GM21717 (cell line): ENCODE data around the gene SARDH.
"Not testable (repeated sequence)": the region's sequence is repeated elsewhere in the genome, so short reads cannot be mapped to it uniquely, and the experiment has no call there.

Source experiments
- ATAC-seq: cut with Tn5 transposase; IDR thresholded peaks from one replicate; pipeline ENCODE4 v1.9.1; 2021; ENCODE audit warnings: mild to moderate bottlenecking, moderate library complexity; ENCODE audit not compliant: unreplicated experiment

Gene SARDH

DNA sequence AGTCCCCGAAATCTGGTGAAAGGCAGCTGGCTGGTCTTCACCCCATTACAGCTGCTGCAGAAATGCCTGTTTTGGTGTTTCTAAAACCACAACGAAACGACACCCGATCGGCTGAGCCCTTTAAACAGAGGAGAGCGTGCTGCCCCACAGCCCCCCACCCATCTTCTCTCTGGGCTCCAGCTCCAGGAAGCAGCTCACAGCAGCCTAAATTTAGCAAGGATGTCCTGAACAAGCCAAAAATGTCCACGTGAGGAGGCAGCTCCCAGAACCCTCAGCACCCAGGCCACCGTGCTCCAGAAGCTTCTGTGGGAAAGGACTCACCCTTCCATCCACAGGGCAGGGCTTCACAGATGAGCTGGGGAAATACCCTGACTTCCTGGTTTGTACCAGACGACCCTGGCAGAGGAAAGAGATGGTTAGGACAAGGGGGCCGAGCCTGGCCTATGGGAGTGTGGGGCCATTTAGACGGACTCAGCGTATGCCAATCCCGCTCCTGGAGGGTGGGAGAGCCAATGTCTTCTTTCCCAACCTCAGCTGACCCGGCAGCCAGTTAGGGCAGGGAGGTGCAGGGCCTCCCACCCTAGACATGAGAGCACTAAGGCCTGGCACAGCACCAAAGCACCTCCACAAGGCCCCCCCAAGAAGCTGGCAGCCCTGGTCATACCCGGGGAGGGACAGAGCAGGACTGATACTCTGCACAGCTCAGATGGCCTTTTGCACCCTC, 39.1 kb upstream of the SARDH start:
- no peak for ATAC-seq

DNA sequence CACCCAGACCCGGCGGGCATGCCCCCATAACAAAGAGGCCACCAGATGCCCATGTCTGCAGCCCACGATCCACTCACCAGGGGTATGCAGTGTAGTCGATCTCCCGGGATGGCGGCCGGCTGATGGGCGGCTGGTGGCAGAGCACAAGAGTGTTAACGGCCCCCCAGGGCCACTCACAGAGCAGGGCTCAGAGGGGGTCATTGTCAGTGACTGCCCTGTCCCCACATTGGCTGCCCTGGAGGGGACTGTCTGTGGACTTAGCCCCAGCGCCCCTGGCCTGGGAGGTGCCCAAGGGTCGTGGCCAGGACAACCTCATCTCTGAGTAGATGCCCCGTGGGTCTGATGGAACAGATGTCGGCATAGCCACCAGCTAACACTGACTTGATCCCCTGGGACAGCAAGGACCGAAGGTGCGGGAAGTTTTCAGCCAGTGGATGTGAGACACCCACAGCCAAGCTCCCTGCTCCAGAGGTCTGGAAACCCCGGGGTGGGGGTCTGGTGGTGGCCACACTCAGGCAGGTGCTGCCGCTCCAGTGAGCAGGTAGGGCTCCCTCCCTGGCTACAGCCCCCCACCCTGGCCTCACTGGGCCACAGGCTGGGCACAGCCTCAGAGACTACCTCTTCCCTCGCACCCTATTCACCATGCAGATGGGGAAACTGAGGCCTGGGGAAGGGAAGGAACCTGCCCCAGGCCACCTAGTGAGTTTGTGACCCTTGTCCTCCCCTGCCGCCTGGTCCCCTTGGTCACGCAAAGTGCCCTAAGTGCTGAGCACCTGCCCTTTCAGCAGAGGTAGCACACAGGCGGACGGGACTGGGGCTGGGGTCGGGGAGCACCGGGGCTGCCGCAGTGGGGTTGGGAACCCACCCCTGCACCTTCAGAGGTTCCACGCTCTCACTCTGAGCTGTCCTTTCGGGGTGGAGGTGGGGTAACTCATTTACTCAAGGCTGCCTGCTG, 38.1 kb upstream of the SARDH start:
- no peak for ATAC-seq

DNA sequence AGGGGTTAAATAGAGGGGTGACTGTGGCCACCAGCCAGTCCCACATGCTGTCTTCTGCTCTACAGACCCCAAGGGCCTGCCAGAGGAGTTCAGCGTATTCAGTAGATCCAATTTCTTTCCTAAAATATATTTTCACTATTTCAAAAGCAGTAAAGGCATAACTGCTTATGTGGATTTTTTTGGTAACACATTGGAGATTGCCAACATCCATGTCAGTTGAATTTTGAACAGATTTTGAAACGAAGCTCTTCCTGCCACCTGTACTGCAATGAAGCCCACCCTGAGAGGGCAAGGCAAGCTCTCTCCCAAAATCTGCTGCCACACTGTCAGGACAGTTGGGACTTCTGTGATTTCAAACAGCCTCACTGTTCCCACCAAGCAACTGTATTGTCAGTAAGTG, 37.1 kb upstream of the SARDH start:
- no peak for ATAC-seq

DNA sequence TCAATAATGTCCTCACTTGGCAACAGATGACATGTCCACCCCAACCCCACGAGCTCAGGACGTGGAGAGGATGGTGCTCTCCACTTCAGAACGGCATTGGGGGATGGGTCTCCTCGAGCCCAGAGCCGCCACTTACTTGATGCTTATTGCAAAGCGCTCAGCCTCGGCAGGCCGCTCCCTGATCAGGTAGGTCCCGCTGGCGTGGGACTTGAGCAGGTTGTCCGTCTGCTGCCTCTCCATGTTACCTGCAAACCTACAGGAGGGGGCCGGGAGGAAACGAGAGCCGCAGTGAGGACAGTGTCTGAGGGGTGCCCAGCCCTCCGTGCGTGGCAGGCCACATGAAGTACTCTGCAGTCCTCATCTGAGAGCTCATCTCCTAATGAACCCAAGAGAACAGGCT, 36.6 kb upstream of the SARDH start:
- no peak for ATAC-seq

DNA sequence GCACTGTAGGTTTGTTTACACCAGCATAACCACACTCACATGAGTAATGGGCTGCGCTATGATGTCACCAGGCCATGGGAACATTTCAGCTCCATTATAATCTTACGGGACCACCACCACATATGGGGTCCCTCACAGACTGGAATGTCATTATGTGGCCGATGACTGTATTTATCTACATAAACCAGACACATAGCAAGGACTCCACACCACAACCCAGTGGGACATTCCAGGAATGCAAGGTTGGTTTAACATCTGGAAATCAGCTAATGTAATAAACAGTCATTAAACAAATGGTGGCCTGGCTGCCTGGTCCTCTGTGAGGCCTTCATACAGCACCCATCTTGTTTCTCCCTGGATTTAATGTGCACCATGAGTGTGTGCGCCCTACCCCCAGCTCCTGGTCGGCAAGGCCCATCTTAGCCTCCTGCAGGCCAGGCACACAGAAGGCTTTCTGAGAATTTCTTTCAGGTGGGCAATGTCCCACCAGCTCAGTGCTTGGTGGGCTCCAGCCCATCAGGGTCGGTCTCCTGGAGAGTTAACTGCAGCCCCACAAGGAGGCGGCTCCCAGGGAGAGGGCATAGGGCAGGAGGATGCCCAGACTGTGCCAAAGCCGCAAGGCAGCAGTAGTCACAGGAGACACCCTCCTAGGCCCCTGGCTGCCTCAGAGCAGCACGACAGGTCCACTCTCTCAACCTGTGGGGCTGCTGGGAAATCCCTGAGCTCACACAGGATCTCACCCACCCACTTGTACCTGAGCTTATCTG, 35.9 kb upstream of the SARDH start:
- ATAC-seq = no peak

DNA sequence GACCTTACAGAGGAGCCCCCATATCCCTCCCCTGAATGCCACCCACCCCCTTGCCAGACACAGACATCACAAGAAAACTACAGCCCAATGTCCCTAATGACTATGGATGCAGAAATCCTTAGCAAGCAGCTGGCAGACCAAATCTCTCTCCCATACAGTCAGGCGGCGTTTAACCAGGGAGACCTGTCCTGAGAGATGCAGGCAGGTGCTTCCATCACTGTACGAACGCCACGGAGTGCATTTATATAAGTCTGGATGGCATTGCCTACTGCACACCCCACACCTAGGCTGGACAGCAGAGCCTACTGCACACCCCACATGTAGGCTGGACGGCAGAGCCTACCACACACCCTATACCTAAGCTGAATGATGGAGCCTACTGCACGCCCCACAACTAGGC, 34.4 kb upstream of the SARDH start:
- ATAC-seq = no peak

DNA sequence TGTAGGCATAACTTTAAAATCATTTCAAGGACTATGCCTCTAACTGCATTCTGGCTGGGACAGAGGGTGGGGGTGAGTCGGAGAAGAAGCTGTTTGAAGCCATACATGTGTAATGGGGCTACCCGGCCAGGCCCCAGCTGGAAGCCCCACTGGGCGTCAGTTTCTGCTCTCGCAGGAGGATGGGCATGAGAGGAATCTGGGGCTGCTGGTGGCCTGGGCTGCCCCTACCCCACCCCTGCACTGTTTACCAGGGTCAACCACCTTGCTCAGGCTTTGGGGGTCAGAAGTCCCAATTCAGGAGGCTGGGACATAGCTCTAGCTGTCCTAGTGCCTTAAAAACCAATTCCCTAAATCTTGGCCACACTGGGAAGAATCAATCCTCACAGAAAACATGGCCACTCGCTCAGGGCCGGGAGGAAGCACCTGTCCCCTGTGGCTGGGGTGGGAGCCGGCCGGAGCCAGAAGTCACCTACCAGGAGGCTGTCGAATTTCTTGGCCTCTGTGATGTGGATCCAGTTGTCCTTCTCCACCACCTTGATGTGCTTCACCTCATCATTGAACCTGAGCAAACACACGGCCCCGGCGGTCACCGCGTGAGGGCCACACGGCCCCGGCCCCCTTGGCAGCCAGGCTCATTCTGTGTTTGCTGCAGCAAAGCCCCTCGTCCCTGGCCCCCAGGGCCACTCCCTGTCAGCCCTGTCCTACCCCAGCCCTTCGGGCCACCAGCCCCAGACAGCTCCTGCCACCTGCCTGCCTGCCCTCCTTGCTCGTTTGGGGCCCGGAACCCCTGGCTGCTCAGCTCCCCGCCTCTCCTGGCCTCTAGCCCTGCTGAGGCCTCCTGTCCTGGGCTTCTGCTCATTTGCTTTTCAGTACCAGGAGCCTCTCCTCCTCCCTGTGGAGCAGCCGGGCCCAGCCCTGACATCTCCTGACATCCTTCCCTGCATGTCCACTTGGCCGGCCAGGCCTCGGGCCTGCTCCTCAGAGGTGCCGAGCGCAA, 33.6 kb upstream of the SARDH start:
- no peak for ATAC-seq

DNA sequence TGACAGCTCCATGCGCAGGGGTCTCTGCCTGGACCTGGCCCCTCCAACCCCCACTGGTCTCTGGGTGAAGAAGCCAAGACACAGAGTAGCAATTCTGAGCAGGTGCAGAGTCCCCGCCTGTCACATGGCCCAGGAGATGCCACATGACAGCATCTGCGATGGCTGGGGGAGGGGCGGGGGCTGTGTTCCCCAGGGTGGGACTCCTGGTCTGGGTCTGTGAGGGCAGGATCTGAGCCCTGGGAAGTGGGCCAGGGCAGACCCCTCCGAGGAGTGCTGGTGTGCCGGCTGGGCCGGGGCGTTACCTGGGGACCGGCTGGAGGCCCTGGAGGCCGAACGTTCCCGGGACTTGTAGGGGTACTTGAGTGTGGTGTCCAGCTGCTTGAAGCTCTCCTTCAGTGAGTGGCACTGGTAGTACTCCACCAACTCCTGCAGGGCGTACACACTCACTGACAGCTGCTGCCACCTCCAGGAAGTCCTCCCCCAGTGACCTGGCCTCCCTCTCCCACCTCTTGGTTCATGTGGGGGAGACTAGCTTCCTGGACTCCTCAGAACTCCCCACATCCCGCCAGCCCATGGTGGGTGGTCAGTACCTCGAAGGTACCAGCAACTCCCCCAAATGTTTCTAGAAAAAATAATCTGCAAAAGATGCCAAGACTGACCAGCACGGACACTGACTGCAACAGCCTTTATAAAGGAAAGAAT, 32.1 kb upstream of the SARDH start:
- ATAC-seq = no peak

DNA sequence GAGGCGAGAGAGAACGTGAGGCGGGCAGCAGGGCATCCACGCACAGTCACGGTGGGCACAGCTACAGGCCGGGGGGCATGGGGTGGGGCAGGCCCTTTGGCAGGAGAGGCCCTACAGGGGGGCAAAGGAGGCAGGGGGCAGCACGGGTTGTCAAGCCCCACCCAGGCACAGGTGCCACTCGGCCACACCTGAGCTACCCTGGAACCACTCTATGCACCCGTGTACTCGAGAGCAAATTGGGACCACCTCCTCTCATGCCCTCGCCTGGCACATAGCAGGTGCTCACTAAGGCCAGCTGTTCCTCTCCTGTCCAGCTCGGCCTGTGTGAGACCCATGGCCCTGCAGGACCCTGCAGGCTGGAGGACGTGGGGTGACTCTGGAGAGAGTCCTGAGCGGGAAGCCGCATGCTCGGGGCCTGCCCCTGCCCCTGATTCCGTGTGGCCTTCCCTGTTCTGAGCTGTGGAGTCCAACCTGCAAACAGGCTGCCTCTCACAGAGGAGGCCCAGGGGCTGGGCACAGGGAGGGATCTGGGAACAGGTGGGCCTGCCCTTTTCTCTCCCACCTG, 31.4 kb upstream of the SARDH start:
- ATAC-seq = no peak

DNA sequence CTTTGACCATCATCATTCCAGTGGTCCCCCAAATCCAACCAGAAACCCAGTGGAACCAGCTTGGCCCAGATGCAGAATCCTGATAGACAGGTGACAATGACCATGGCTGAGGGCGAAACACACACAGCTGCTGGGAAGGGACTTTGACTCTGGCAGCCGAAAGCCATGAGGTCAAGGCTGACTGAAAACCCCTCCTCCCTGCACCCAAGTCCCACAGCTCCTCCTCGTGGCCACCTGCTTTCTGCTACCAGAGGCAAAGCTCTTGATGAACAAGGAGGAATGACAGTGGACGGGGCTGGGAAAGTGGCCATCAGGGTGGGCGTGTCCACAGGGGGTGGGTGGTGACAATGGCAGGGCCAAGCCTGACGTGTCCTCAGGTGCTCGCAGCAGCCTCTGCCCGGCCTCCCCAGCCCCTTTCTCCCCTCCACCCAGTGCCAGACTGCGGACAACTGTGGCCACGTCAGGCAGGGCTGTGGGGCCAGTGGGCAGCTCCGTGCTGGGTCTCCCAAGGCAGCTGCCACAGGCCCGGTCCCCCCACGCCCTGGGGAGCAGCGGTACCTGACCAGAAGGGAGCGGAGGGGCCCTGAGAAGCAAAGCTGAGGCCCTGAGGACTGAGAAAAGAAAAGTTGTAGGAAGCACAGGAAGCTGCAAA, 30.8 kb upstream of the SARDH start:
- ATAC-seq = no peak

DNA sequence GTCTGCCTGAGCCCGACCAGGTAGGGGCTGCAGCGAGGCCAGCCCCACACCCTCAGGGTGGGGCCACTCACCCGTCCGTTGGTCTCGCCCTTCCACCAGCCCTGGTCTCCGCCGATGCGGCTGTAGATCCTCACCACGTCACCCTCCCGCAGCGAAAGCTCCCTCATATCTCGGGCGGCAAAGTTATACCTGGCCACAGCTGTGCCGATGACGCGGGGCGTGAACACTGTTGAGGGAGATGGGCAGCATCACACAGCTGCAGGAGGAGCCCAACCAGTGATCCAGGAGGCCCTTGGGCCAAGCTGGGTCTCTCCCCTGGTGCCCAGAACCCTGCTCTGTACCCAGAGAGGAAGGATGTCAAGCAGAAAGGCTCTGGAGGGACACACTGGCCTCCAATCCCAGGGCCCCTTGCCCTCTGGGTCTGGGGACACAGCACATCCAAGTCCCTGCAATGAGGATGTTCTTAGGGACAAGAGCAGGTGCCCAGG, 30.3 kb upstream of the SARDH start:
- no peak for ATAC-seq

DNA sequence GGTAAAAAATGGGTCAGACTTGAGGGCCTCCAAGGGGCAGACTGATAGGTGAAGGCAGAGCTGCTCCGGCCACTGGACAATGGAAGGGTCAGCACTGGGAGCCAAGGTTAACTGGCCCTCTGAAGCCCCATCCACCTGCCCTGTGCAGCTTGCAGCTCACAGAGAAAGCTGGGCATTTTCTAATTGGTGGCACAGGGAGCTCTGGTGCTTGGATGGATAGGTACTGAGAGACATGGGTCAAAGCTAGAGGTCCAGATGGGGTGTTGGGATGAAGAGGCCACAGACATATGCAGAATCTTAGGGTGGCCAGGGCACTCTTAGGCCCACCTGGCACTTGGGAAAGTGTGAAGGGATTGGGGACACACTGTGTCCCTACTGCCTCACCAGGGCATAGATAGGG, 29.5 kb upstream of the SARDH start:
- ATAC-seq = no peak

DNA sequence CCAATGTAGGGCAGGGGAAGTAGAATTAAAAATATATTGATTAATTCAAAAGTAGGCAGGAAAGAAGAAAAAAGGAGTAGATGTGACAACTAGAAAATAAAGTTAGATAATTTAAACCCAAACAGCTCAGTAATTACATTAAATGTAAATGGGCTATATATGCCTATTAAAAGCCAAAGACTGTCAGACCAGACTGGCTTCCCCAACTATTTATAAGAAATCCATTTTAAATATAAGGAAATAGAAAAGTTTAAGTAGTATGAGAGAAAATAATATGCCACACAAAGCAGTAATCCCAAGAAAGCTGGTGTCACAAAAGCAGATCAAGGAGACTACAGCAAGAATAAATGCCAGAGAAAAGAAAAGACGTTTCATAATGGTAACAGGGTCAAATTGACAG, 28.9 kb upstream of the SARDH start:
- no peak for ATAC-seq

DNA sequence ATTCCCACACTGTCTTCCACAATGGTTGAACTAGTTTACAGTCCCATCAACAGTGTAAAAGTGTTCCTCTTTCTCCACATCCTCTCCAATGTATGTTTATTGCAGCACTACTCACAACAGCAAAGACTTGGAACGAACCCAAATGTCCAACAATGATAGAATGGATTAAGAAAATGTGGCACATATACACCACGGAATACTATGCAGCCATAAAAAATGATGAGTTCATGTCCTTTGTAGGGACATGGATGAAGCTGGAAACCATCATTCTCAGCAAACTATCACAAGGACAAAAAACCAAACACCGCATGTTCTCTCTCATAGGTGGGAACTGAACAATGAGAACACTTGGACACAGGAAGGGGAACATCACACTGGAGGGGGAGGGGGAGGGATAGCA, 28.1 kb upstream of the SARDH start:
- not testable (repeated sequence) for ATAC-seq

DNA sequence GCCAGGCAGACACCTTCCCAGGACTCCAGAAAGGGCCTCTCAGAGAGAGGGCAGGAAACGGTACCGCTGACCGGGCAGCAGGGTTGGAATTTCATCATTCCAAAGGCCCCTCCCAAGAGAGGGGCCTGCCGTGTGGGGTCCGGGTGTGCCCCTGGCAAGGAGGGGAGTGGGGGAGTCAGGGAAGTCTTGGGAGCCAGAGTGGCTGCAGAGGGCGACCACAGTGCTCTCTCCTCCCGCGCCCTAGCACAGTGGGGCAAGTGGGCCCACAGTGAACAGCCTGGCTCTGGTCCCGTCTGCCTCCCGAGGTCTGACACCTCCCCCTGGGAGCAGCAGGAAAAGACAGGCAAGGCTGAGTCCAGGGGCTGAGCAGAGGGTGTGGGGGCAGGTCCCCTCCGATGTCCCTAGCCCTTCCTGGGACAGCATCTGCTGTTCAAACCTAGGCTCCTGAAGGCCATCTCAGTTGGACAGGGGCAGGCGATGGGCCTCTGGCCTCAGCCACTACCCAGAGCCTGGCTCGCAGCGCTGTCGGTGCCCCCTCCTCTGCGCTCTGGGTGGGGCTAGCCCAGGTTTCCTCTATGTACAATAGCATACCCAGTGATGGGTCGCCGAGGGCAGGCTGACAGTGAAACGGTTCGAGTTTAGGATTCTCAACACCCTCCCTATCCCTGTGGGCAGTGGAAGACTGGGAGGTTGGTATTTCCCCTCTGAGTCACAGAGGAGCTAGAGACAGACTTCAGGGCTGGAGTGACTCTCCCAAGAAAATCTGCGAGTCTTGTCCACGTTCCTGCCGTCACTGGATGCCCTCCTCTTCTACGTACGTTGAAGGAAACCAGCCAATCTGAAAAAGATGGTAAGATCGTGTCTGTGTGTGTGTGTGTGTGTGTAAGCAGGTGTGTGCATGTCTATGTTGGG, 25.4 kb upstream of the SARDH start:
- ATAC-seq = no peak

DNA sequence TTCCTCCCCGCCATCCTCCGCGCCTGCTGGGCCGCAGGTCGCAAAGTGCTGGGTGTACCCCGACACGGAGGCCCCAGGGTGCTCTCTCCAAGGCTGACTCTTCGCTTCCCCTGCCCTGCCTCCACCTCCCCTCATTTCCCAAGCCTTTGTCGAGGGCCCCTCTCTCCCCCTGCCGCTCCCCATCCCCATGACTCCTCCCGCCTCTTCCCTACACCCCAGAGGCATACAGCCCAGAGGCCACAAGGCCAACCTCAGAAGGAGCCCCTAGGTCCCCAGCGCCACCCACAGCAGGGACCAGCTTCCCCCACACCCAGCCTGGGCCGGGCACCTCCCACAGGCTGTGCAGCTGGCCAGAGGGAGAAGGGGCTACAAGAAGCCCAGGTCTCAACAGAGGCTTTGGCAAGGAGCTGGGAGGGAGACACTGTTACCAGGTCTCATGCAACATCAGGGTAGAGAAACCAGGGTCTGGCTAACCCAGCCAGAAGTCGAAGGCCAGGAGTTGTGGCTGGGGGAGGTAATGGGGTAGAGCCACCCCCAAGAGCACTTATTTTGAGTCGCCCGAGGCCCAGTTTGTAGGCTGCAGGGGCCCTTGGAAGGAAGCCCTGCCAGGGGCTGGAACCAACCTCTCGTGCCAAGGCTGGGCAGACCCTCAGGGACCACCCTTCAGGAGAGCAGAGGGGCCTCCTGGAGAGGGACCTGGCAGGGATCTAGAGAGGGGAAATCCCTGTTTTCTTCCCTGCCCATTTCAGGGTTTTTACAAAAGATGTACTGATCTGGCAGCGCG, 24.5 kb upstream of the SARDH start:
- no peak for ATAC-seq
